ENCODE data around the gene PRKAR2B. TPM values are rescaled to one million over a fixed set of nuclear protein-coding genes. Genes with fewer than 3 reads are reported as not detected.

The PRKAR2B gene
- total RNA-seq, 4 donors from 2014 or later = 7.1 to 22.8 (median 12.9) TPM

DNA sequence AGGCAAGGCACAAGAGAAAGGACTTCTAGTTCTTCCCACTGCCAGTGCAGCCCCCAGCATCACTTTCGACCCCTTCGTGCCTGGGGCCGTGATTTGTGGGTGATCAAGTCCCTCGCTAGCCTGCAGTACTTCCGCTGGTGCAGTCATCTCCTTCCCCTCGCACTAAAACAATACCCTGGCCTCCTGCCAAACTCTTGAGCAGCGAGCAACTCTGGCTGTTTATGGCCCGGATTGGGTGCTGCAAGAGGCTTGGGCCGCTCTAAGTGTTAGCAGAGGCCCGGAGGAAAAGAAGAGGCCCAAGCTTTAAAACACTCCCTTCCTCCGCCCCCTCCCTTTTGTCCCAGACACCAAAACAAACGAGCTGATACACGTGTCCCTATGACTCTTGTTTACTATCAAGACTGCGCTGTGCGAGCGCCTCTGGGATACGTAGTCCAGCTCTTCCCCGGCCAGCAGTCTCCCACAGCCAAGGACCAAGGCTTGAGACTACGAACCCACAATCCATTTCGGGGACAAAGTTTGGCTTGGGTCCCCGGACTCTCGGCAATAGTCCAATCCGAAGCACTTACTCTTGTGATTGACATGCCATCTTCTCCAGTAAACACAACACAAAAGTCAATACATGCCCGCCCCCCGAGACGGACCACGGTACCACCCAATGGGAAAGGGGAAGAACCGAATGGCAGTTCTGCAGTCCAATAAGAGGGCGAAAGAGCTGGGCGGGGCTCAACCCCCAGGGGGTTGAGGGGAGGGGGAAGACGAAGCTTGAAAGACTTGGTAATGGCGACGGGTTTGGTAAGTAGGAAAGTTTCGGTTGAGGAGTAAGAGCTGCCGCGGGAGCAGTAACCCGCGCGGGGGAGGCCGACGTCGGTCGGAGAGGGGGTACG, 124.0 kb downstream of the PRKAR2B start, which contains the start of gene HBP1:
Gene HBP1 (plus strand): TSS at position 771 of the 887 bp plus-strand sequence. CDS start 10,891 bp downstream, outside the sequence.
- in situ Hi-C loops (cut with MboI; ENCODE audit: low pct_ligation_motif_present in 1 of 4, low pct_unique_long_range_greater_than_20kb in 1 of 4, low sequenced_read_pairs in 3 of 4) = no loop called here
- H3K36me3 ChIP-seq = no peaks in the 10 kb centered on the region
- peak within 1 kb of the TSS; percentile 91 to 97 (median 93) for H3K4me3 ChIP-seq
- intact Hi-C loops (cut with DNase I; ENCODE audit: low total_unique reads) = no loop called here
- TF ChIP-seq POLR2A (IDR thresholded peaks at IDR 0.05) (peak; percentile 71), EP300 (IDR thresholded peaks at IDR 0.05; ENCODE audit: low read depth) (no peak), POLR2AphosphoS5 (IDR thresholded peaks at IDR 0.05) (peak; percentile 72 to 84 (median 84))
- peak; percentile 99 for DNase-seq
- no peaks in the 10 kb centered on the region for H3K9me3 ChIP-seq
- 0% methylated on average over 3 to 43 of the region's 44 CpGs for WGBS, 2 donors (ENCODE audit: low coverage in 1 of 2)
- no peaks in the 10 kb centered on the region for H3K27me3 ChIP-seq
- H3K27ac ChIP-seq = peak within 1 kb of the TSS; percentile 98
- peaks cover 0 to 39% (median 13%) of the 10 kb centered on the region in 4 donors for H3K4me1 ChIP-seq

- H3K9me3 ChIP-seq = no peaks in the 10 kb centered on the region
- intact Hi-C loops (cut with DNase I; ENCODE audit: low total_unique reads) = no loop called here
- DNase-seq = peak; percentile 96
- no peaks in the 10 kb centered on the region for H3K27me3 ChIP-seq
- TF ChIP-seq POLR2AphosphoS5 (IDR thresholded peaks at IDR 0.05) (peak; percentile 62 to 76 (median 65)), POLR2A (IDR thresholded peaks at IDR 0.05) (peak; percentile 46), CTCF (IDR thresholded peaks at IDR 0.05) (no peak), EP300 (IDR thresholded peaks at IDR 0.05; ENCODE audit: low read depth) (no peak)
- whole genome bisulfite sequencing, 2 donors (ENCODE audit: low coverage in 1 of 2) = 0% methylated on average over 37 of the region's 73 CpGs; no CpG with 5 or more reads in 1 of the 2 donors
- peaks cover 4 to 49% (median 22%) of the 10 kb centered on the region in 4 donors for H3K4me1 ChIP-seq
- H3K4me3 ChIP-seq = peak overlapping the region; percentile 91 to 97 (median 93)
- no peaks in the 10 kb centered on the region for H3K36me3 ChIP-seq
- in situ Hi-C loops (cut with MboI; ENCODE audit: low pct_ligation_motif_present in 1 of 4, low pct_unique_long_range_greater_than_20kb in 1 of 4, low sequenced_read_pairs in 3 of 4) = no loop called here
- peak overlapping the region; percentile 98 for H3K27ac ChIP-seq
These were observed 124.9 kb downstream of the PRKAR2B start for GRCh38 chr7:107169120-107170050.

DNA sequence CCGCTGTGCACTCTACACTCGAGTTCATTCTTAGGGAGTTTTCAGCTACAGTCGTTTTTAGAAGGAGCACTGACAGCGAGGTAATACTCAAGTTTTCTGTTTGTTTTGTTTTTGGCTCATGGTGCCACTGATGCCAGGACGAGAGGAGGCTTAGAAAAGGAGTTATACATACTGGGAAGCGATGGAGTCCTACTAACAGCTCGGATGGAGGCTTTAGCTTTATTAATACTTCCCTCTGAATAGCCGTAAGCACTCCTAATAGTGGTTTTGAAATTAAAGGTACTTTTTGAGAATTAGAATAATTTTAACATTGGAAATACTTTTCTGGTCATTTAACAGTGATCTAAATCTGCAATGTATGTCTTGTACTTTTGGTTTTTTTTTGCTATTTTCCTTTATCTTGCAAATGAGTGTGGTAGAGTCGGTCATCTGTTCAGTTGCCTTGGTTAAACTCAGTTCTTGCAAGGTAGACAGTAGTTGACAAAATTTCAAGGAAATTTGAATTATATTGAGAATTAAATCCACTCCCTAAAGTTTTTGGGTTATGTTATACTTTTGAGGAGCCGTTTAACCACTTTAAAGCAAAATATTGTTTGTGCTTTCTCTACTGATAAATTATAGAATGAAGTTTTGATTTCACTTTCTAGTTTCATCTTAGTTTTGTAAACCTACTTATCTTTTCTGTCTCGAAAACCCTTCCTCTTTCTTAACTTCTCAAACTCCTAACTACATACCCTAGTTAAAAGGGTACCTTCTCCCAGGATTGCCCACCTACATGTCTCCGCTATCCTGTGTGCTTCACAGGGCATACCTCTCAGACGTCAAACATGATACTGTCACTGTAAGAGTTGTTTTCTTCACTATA, 125.8 kb downstream of the PRKAR2B start:
- Histone ChIP-seq H3K9me3 (no peaks in the 10 kb centered on the region), H3K4me1 (peaks cover 4 to 58% (median 29%) of the 10 kb centered on the region in 4 donors), H3K4me3 (peak overlapping the region; percentile 91 to 97 (median 93)), H3K36me3 (no peaks in the 10 kb centered on the region), H3K27ac (peak overlapping the region; percentile 98), H3K27me3 (no peaks in the 10 kb centered on the region)
- TF ChIP-seq POLR2A (IDR thresholded peaks at IDR 0.05) = no peak
- no peak for TF ChIP-seq CTCF (IDR thresholded peaks at IDR 0.05)
- TF ChIP-seq EP300 (IDR thresholded peaks at IDR 0.05; ENCODE audit: low read depth) = no peak
- TF ChIP-seq POLR2AphosphoS5 (IDR thresholded peaks at IDR 0.05) = no peak
- intact Hi-C loops (cut with DNase I; ENCODE audit: low total_unique reads) (no loop called here), in situ Hi-C loops (cut with MboI; ENCODE audit: low pct_ligation_motif_present in 1 of 4, low pct_unique_long_range_greater_than_20kb in 1 of 4, low sequenced_read_pairs in 3 of 4) (no loop called here)
- DNase-seq = no peak
- 8 to 10% methylated on average over 11 to 13 of the region's 13 CpGs for WGBS, 2 donors (ENCODE audit: low coverage in 1 of 2)

GRCh38 chr7:107171496-107171895, 127.0 kb downstream of the PRKAR2B start:
- in situ Hi-C loops (cut with MboI; ENCODE audit: low pct_ligation_motif_present in 1 of 4, low pct_unique_long_range_greater_than_20kb in 1 of 4, low sequenced_read_pairs in 3 of 4) = no loop called here
- Histone ChIP-seq H3K27me3 (no peaks in the 10 kb centered on the region), H3K4me3 (no peak overlapping the region), H3K4me1 (peaks cover 4 to 59% (median 29%) of the 10 kb centered on the region in 4 donors), H3K36me3 (no peaks in the 10 kb centered on the region), H3K9me3 (no peaks in the 10 kb centered on the region), H3K27ac (no peak overlapping the region)
- 90 to 91% methylated on average over 7 to 12 of the region's 12 CpGs for WGBS, 2 donors (ENCODE audit: low coverage in 1 of 2)
- no peak for TF ChIP-seq POLR2A (IDR thresholded peaks at IDR 0.05)
- TF ChIP-seq CTCF (IDR thresholded peaks at IDR 0.05) = no peak
- TF ChIP-seq EP300 (IDR thresholded peaks at IDR 0.05; ENCODE audit: low read depth) = no peak
- TF ChIP-seq POLR2AphosphoS5 (IDR thresholded peaks at IDR 0.05) = no peak
- no peak for DNase-seq
- intact Hi-C loops (cut with DNase I; ENCODE audit: low total_unique reads) = no loop called here

Measured in transverse colon (tissue), 4 donors.